ENCODE data around the gene QPCT.

Gene QPCT

DNA sequence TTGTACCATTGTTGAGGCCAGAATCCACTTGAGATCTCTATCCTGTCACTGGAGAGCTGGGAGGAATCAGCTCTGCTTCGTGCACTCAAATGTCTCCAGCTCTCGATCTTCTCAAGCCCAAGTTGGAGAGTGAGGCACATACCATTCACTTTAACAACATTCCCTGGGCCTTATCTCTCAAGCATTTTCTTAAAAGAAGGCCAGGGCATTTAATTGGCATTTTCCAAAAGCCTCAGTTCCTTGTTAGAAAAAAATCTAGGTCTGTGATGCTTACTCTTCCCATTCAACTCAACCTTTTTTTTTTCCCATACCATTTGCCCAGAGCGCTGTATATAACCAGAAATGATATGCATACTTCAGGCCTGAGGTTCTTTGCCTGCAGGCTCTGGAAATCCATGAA lies 10.1 kb downstream of the QPCT start:
- ChIA-PET POLR2A (no interaction called here), CTCF (interaction anchor here (1.3 to 1.6 kb wide), 4 partner anchors 15 to 23 kb away, joined by 3 to 7 read pairs (median 4); no protein-coding TSS in a partner anchor)
- TF ChIP-seq, protein P1, sequence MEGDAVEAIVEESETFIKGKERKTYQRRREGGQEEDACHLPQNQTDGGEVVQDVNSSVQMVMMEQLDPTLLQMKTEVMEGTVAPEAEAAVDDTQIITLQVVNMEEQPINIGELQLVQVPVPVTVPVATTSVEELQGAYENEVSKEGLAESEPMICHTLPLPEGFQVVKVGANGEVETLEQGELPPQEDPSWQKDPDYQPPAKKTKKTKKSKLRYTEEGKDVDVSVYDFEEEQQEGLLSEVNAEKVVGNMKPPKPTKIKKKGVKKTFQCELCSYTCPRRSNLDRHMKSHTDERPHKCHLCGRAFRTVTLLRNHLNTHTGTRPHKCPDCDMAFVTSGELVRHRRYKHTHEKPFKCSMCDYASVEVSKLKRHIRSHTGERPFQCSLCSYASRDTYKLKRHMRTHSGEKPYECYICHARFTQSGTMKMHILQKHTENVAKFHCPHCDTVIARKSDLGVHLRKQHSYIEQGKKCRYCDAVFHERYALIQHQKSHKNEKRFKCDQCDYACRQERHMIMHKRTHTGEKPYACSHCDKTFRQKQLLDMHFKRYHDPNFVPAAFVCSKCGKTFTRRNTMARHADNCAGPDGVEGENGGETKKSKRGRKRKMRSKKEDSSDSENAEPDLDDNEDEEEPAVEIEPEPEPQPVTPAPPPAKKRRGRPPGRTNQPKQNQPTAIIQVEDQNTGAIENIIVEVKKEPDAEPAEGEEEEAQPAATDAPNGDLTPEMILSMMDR (IDR thresholded peaks at IDR 0.05; ENCODE audit: control extremely low read depth, extremely low read depth, low read depth, missing control alignments), result no peak
- no peak for DNase-seq (ENCODE audit: extremely low spot score)

DNA sequence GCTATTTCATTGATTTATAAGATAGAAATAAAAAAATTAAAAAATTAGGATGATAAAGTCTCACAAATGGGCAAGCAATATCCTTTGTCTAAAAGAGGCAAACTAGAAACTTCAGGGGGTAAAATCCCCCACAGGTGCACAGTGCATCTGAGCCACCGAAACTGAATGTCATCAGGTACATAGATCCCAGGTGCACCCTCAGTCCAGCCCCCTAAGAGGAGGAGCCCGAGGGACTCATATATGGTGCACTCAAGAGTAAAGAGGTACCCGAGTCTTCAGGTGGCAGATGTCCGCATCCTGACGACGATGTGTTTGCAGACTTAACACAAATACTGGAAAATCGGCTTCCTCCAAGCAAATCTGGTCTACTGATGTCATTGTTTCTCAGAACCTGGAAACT lies 11.3 kb downstream of the QPCT start:
- DNase-seq (ENCODE audit: extremely low spot score), result no peak
- ChIA-PET POLR2A (no interaction called here), CTCF (interaction anchor here (1.3 to 1.4 kb wide), 2 partner anchors 14 to 20 kb away, joined by 4 to 7 read pairs; no protein-coding TSS in a partner anchor)
- TF ChIP-seq, protein P1 (IDR thresholded peaks at IDR 0.05; ENCODE audit: control extremely low read depth, extremely low read depth, low read depth, missing control alignments), result no peak

DNA sequence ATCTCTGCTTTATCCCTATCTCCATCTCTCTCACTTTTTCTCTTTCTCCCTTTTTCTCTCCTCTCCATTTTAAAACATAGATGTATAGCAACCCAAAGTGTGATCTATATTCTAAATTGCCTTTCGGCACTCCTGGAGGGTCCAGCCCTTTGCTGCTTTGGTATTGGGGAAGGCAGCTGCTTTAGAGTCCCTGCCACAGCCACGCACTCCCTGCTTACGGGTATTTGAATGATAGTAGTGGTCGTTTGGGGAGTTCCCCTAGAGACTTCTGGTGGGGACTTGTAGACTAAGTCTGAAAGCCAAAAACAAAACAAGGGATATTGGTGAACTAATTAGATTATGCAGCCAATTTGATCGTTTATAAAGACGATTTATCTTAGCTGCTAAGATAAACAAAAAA lies 11.9 kb downstream of the QPCT start:
- DNase-seq (ENCODE audit: extremely low spot score), result no peak
- TF ChIP-seq, protein P1 (IDR thresholded peaks at IDR 0.05; ENCODE audit: control extremely low read depth, extremely low read depth, low read depth, missing control alignments), result no peak
- ChIA-PET POLR2A (no interaction called here), CTCF (no interaction called here)

DNA sequence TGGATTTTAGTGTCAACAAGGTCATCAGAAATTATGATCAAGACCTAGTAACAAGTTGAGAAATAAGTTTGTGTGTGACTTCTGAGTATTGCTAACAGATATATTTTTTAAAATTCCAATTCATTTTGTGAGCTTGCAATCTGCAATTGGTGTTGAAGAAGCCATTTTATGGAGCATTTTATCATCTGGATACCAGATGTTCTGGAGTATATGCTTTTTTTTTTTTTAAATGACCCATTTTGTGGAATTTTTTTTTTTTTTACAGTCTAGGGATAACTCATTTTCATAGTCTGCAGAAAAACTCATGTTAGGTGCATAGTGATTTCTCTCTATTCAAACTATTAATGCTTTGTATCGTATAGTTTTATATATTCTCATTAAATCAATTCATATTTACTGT lies 12.6 kb downstream of the QPCT start:
- TF ChIP-seq, protein P1 (IDR thresholded peaks at IDR 0.05; ENCODE audit: control extremely low read depth, extremely low read depth, low read depth, missing control alignments), result no peak
- no peak for DNase-seq (ENCODE audit: extremely low spot score)
- POLR2A ChIA-PET, result interaction anchor here (0.8 kb wide), 1 partner anchor 1887 kb away, joined by 7 read pairs; the partner anchor contains the start of gene CDKL4
- CTCF ChIA-PET, result interaction anchor here (1.3 kb wide), 1 partner anchor 520 kb away, joined by 3 read pairs; no protein-coding TSS in a partner anchor

DNA sequence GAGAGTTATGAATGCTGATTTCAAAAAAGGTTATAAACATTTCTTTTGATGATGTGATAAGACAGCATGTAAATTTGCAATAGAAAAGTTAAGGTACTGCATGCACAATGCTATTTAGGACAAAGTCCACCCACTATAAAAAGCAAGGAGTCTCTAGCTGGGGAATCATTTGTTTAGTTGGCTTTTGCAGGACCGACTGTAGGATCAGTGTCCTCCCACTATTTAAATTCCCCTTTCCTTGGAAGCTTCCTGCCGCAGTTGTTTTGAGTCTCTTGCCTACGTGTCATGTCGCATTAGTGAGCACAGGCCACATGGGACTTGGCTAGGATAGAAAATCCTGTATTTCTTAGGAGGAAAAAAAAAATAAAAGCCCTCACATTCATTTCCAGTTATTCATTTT lies 13.1 kb downstream of the QPCT start:
- POLR2A ChIA-PET, result interaction anchor here (0.8 kb wide), 1 partner anchor 1886 kb away, joined by 7 read pairs; the partner anchor contains the start of gene CDKL4

DNA sequence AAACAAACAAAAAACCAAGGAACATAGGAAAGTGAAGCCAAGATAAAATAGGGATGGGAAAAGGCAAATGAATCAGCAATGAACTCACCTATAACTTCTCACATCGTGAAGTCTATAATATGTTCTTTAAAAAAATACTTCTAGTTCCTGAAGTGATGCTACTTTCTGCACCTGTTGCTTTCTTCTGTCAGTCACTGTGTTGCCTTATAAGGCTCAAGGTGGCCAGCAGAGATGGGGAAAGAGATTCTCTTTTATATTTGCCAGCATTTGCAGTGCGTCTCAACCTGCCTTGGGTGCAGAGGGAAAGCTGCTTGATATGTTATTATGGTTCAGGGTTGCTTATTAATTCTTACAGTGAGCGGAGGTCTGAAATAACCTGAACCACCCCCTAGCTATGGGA lies 14.0 kb downstream of the QPCT start:
- POLR2A ChIA-PET, result no interaction called here

More for the DNA sequence above, 13.1 kb downstream of the QPCT start:
- DNase-seq (ENCODE audit: extremely low spot score), result no peak
- CTCF ChIA-PET, result interaction anchor here (1.3 kb wide), 1 partner anchor 520 kb away, joined by 3 read pairs; no protein-coding TSS in a partner anchor
- TF ChIP-seq, protein P1 (IDR thresholded peaks at IDR 0.05; ENCODE audit: control extremely low read depth, extremely low read depth, low read depth, missing control alignments), result no peak

More for the DNA sequence above, 14.0 kb downstream of the QPCT start:
- CTCF ChIA-PET, result interaction anchor here (0.9 to 1.3 kb wide), 3 partner anchors 9 to 519 kb away, joined by 3 to 4 read pairs (median 3); no protein-coding TSS in a partner anchor
- DNase-seq (ENCODE audit: extremely low spot score), result no peak
- TF ChIP-seq, protein P1 (IDR thresholded peaks at IDR 0.05; ENCODE audit: control extremely low read depth, extremely low read depth, low read depth, missing control alignments), result no peak
